Upper lobe of left lung (tissue), 6 donors: ENCODE measurements around the gene PARP11. TPM values are rescaled to one million over a fixed set of nuclear protein-coding genes. Genes with fewer than 3 reads are reported as not detected.

ENCODE experiments used
- ATAC-seq, 2 donors: fragments of 200-7000 bp; cut with Tn5 transposase; one replicate each; pipeline ENCODE4 v1.9.1; 2022; ENCODE audit warnings: mild to moderate bottlenecking in 2 of 2, moderate library complexity in 2 of 2; ENCODE audit not compliant: low FRiP score in 2 of 2
- DNase-seq, 2 donors: peaks; one replicate each; pipeline ENCODE4 v3.0.0-alpha.2; 2019 to 2020
- H3K27ac ChIP-seq, 4 donors: fragments of 200-600 bp; sonication (generic); one replicate each; pipeline ENCODE4 v1.5.1; 2016 to 2019
- H3K27me3 ChIP-seq, 4 donors: fragments of 200-600 bp; sonication (generic); one replicate each; pipeline ENCODE4 v1.5.1; 2017 to 2019
- H3K36me3 ChIP-seq, 4 donors: fragments of 200-600 bp; sonication (generic); one replicate each; pipeline ENCODE4 v1.5.1; 2016 to 2019
- H3K4me1 ChIP-seq, 4 donors: fragments of 200-600 bp; sonication (generic); one replicate each; pipeline ENCODE4 v1.5.1; 2018 to 2019
- H3K4me3 ChIP-seq, 4 donors: fragments of 200-600 bp; sonication (generic); one replicate each; pipeline ENCODE4 v1.5.1; 2017 to 2019; ENCODE audit warnings: mild to moderate bottlenecking in 2 of 4, moderate library complexity in 1 of 4
- H3K9me3 ChIP-seq, 4 donors: fragments of 200-600 bp; sonication (generic); one replicate each; pipeline ENCODE4 v1.5.1; 2018 to 2019
- EP300 ChIP-seq, 4 donors: sonication (generic); formaldehyde crosslinking; IDR thresholded peaks; one replicate each; pipeline ENCODE4 v1.5.1; 2017; ENCODE audit warnings: antibody characterized with exemption in 4 of 4, control low read depth in 2 of 4
- POLR2A ChIP-seq, 4 donors: fragments of 450-650 bp; IDR thresholded peaks; one replicate each; pipeline ENCODE4 v1.5.1; 2016 to 2017; ENCODE audit warnings: antibody characterized with exemption in 4 of 4, mild to moderate bottlenecking in 2 of 4
- POLR2AphosphoS5 ChIP-seq, 2 donors: sonication (generic); formaldehyde crosslinking; IDR thresholded peaks; one replicate each; pipeline ENCODE4 v1.5.1; 2017; ENCODE audit warnings: antibody characterized with exemption in 2 of 2
- WGBS, 2 donors: methylation state at CpG; one replicate each; pipeline ENCODE4 v1.1.5; 2017 to 2018; 5-methylcytosine and 5-hydroxymethylcytosine counted together
- total RNA-seq, 6 donors: library from RNA; depleted of rRNA in 4 of 6; stranded (reverse); fragments of >200 nt in 4 of 6; gene quantifications; one replicate each; pipeline versions ENCODE4 v1.1.0 to v1.2.1, GENCODE V29; 2016 to 2021
- TF ChIP-seq, protein P1 (sequence below), 6 experiments: fragments of 450-650 bp in 4 of 6; fragments of 200-600 bp in 2 of 6; sonication (generic) in 2 of 6; IDR thresholded peaks; one replicate each; pipeline ENCODE4 v1.5.1; 2016 to 2019; ENCODE audit warnings: antibody characterized with exemption in 6 of 6
- donor health status: DM: no; HTN: no; CAD: no; lungs with moderate emphysema.
- donor health status: DM: no; HTN: yes; CAD: no; lungs with severe emphysema.

Gene PARP11
- total RNA-seq, 6 donors from 2014 or later, result 3.8 to 10.8 (median 8.5) TPM

DNA sequence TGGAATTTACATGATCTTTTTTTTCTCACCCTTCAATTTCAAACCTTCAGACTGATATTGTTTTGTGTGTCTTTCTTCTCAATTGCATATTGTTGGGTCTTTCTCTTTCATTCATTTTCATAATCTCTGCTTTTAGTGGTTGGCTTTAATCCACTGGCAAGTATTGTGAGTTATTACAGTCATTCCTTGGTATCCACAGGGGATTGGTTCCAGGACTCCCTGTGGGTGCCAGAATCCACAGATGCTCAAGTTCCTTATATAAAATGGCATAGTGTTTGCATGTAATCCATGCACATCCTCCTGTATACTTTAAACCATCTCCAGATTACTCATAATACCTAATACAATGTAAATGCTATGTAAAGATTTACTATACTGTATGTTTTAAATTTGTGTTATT is 29.7 kb upstream of the PARP11 start:
- Histone ChIP-seq H3K27ac (no peak overlapping the region), H3K27me3 (no peaks in the 10 kb centered on the region), H3K9me3 (no peaks in the 10 kb centered on the region), H3K4me1 (no peaks in the 10 kb centered on the region), H3K4me3 (no peak overlapping the region), H3K36me3 (no peaks in the 10 kb centered on the region)
- no peak for TF ChIP-seq POLR2AphosphoS5 (IDR thresholded peaks at IDR 0.05)
- no peak for TF ChIP-seq POLR2A (IDR thresholded peaks at IDR 0.05)
- TF ChIP-seq EP300 (IDR thresholded peaks at IDR 0.05), result no peak
- TF ChIP-seq, protein P1, sequence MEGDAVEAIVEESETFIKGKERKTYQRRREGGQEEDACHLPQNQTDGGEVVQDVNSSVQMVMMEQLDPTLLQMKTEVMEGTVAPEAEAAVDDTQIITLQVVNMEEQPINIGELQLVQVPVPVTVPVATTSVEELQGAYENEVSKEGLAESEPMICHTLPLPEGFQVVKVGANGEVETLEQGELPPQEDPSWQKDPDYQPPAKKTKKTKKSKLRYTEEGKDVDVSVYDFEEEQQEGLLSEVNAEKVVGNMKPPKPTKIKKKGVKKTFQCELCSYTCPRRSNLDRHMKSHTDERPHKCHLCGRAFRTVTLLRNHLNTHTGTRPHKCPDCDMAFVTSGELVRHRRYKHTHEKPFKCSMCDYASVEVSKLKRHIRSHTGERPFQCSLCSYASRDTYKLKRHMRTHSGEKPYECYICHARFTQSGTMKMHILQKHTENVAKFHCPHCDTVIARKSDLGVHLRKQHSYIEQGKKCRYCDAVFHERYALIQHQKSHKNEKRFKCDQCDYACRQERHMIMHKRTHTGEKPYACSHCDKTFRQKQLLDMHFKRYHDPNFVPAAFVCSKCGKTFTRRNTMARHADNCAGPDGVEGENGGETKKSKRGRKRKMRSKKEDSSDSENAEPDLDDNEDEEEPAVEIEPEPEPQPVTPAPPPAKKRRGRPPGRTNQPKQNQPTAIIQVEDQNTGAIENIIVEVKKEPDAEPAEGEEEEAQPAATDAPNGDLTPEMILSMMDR (IDR thresholded peaks at IDR 0.05), result no peak
- DNase-seq (no peak), ATAC-seq (no peak)

DNA sequence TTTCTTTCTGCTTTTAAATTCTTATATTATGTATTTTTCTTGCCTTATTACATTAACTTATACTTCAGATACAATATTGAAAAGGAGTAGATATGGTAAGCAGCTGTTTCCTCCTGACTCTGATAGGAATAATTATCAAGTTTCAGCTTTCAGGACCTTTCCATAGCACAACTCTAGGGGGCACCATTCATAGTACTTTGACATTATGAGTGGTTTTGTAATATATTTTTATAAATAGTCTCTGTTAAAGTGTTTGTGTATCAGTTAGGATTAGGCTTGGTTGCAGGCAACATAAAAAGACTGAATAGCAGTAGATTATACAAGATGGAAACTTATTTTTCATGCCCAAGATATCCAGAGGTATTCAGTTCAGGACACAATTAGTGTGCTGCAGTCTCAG is 27.9 kb upstream of the PARP11 start:
- no peak for ATAC-seq
- DNase-seq, result no peak
- Histone ChIP-seq H3K27me3 (no peaks in the 10 kb centered on the region), H3K9me3 (no peaks in the 10 kb centered on the region), H3K4me3 (no peak overlapping the region), H3K36me3 (no peaks in the 10 kb centered on the region), H3K27ac (no peak overlapping the region), H3K4me1 (peaks cover 0 to 7% (median 7%) of the 10 kb centered on the region in 4 donors)
- TF ChIP-seq, protein P1 (IDR thresholded peaks at IDR 0.05), result no peak
- TF ChIP-seq EP300 (IDR thresholded peaks at IDR 0.05), result no peak

DNA sequence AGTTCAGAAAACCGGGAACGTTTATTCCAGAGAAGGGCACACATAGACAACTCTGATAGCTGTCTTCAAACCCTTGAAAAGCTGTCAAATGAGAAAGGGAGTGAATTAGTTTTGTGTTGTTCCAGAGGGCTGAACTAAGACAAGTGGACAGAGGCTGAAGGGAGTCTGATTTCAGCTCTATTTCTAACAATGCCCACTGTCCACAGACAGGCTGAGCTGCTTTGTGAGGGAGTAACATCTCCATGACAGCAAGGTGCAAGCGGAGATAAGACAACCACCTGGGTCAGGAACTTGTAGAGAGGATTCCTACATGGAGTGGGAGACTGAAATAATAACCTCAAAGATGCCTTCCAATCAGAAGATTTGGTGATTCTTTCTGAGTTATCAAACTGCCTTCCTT is 25.6 kb upstream of the PARP11 start:
- 97% methylated on average over 3 of the region's 3 CpGs for WGBS, 2 donors
- TF ChIP-seq, protein P1 (IDR thresholded peaks at IDR 0.05), result no peak
- DNase-seq, result no peak
- no peak overlapping the region for H3K27ac ChIP-seq
- no peaks in the 10 kb centered on the region for H3K36me3 ChIP-seq
- ATAC-seq, result no peak
- H3K4me3 ChIP-seq, result no peak overlapping the region
- no peaks in the 10 kb centered on the region for H3K27me3 ChIP-seq
- peaks cover 0 to 7% (median 7%) of the 10 kb centered on the region in 4 donors for H3K4me1 ChIP-seq
- H3K9me3 ChIP-seq, result no peaks in the 10 kb centered on the region

DNA sequence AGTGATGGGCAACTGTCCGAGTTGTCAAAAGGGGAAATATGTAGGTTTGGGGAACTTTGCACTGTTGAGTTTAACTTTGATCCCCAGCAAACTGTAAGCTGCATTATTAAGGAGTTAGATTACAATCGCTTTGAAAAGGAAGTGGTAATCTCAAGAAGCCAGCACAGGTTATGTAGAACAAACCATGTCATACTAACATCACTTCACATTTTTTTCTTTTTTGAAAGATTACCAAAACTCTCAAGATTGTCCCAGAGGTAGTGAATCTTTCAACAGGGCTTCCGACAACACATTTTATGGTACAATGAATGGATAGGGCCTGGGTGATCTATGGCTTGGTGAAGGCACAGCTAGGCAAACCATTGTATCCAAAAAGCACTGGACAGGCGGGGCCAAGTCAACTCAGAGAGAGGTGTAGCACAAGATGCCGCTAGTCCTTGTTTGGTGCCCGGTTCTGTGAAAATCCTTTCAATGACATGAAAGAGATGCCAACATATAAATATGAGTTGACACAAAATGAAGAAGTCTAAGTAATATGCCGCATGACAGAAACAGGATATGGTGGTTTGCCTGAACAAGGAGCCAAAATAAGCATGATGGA is 24.3 kb upstream of the PARP11 start:
- Histone ChIP-seq H3K27me3 (no peaks in the 10 kb centered on the region), H3K4me3 (no peak overlapping the region), H3K36me3 (no peaks in the 10 kb centered on the region), H3K9me3 (no peaks in the 10 kb centered on the region), H3K27ac (peak overlapping the region in 3 of 4 donors; percentile 41 to 59 (median 54)), H3K4me1 (peaks cover 0 to 7% (median 7%) of the 10 kb centered on the region in 4 donors)
- ATAC-seq (peak in 1 of 2 donors; percentile 34), DNase-seq (no peak)
- TF ChIP-seq POLR2AphosphoS5 (IDR thresholded peaks at IDR 0.05), result no peak
- WGBS, 2 donors, result 63 to 67% methylated on average over 7 of the region's 7 CpGs

- H3K9me3 ChIP-seq, result no peaks in the 10 kb centered on the region
- peak overlapping the region in 3 of 4 donors; percentile 48 to 59 (median 54) for H3K27ac ChIP-seq
- DNase-seq (peak in 1 of 2 donors; percentile 24), ATAC-seq (peak; percentile 40 to 88)
- no peak for TF ChIP-seq EP300 (IDR thresholded peaks at IDR 0.05)
- no peak for TF ChIP-seq POLR2AphosphoS5 (IDR thresholded peaks at IDR 0.05)
- TF ChIP-seq POLR2A (IDR thresholded peaks at IDR 0.05), result no peak
- TF ChIP-seq, protein P1 (IDR thresholded peaks at IDR 0.05), result no peak
- 38 to 45% methylated on average over 2 of the region's 2 CpGs for WGBS, 2 donors
- no peaks in the 10 kb centered on the region for H3K27me3 ChIP-seq
- no peaks in the 10 kb centered on the region for H3K36me3 ChIP-seq
- peaks cover 0 to 7% (median 7%) of the 10 kb centered on the region in 4 donors for H3K4me1 ChIP-seq
- no peak overlapping the region for H3K4me3 ChIP-seq
These were observed 23.7 kb upstream of the PARP11 start for GRCh38 chr12:3896801-3897351.
